Naive thymus-derived CD4-positive, alpha-beta T cell (primary cell): Measurements from ENCODE around the gene PIP4K2B. TPM values are rescaled to one million over a fixed set of nuclear protein-coding genes. Genes with fewer than 3 reads are reported as not detected.
A peak's percentile ranks its signal among the peaks of the same experiment; 100 is the strongest.
"Not testable (repeated sequence)": the region's sequence is repeated elsewhere in the genome, so short reads cannot be mapped to it uniquely, and the experiment has no call there.

Experiments used
- ATAC-seq: fragments of 150-1000 bp; cut with Tn5 transposase; 2 replicates; pipeline ENCODE4 v1.10.0; 2021; ENCODE audit warnings: mild to moderate bottlenecking, moderate library complexity
- CTCF ChIA-PET: fragments of 350-600 bp; sonication (Branson Sonifier 250); formaldehyde crosslinking; loops from one replicate; lab custom pipeline; 2021; ENCODE audit warnings: antibody characterized with exemption; lab: Charles Lee
- POLR2A ChIA-PET: fragments of 350-600 bp; sonication (Branson Sonifier 250); formaldehyde crosslinking; loops from one replicate; lab custom pipeline; 2021; ENCODE audit warnings: antibody characterized with exemption, inconsistent platforms; lab: Charles Lee
- DNase-seq, 9 donors: peaks; one replicate each; pipeline versions ENCODE4 v3.0.0 to v3.0.0-alpha.2; 2020 to 2022; ENCODE audit warnings: mixed read lengths in 1 of 9
- H3K27ac ChIP-seq: one replicate; pipeline ENCODE4 v1.7.0; 2013; ENCODE audit warnings: mild to moderate bottlenecking, low read depth, low read length, moderate library complexity
- H3K27me3 ChIP-seq, 2 donors: one replicate each; pipeline ENCODE4 v1.7.0; 2013; ENCODE audit warnings: low read length in 2 of 2, mild to moderate bottlenecking in 2 of 2, moderate library complexity in 2 of 2; ENCODE audit not compliant: control insufficient read depth in 2 of 2, insufficient read depth in 2 of 2
- H3K36me3 ChIP-seq, 3 experiments: 1 replicate in 2 of 3; 2 replicates in 1 of 3; pipeline ENCODE4 v1.7.0; 2013; ENCODE audit warnings: low read length in 3 of 3, mild to moderate bottlenecking in 3 of 3, moderate library complexity in 1 of 3; ENCODE audit not compliant: insufficient read depth in 3 of 3, control insufficient read depth in 2 of 3
- H3K4me1 ChIP-seq, 2 donors: one replicate each; pipeline ENCODE4 v1.7.0; 2013; ENCODE audit warnings: low read length in 2 of 2, mild to moderate bottlenecking in 2 of 2, moderate library complexity in 1 of 2; ENCODE audit not compliant: control insufficient read depth in 2 of 2, insufficient read depth in 2 of 2
- H3K4me3 ChIP-seq: 2 replicates; pipeline ENCODE4 v1.7.0; 2013; ENCODE audit warnings: mild to moderate bottlenecking, low read length
- H3K9me3 ChIP-seq, 3 experiments: 1 replicate in 2 of 3; 2 replicates in 1 of 3; pipeline ENCODE4 v1.7.0; 2013; ENCODE audit warnings: low read length in 3 of 3; ENCODE audit not compliant: control insufficient read depth in 2 of 3
- H3K27ac Mint-ChIP-seq, 9 donors: one replicate each; pipeline ENCODE4 v1.8.0; 2020 to 2022; ENCODE audit warnings: mixed read lengths in 9 of 9, mild to moderate bottlenecking in 8 of 9, moderate library complexity in 5 of 9, inconsistent platforms in 2 of 9
- H3K27me3 Mint-ChIP-seq, 5 donors: one replicate each; pipeline ENCODE4 v1.8.0; 2021 to 2022; ENCODE audit warnings: mixed read lengths in 5 of 5, mild to moderate bottlenecking in 1 of 5
- H3K36me3 Mint-ChIP-seq, 5 donors: one replicate each; pipeline ENCODE4 v1.8.0; 2020 to 2022; ENCODE audit warnings: mixed read lengths in 5 of 5, mild to moderate bottlenecking in 3 of 5, inconsistent platforms in 1 of 5
- H3K4me1 Mint-ChIP-seq, 7 donors: one replicate each; pipeline ENCODE4 v1.8.0; 2020 to 2022; ENCODE audit warnings: mixed read lengths in 7 of 7, mild to moderate bottlenecking in 3 of 7, inconsistent platforms in 1 of 7
- H3K4me3 Mint-ChIP-seq, 10 donors: one replicate each; pipeline ENCODE4 v1.8.0; 2020 to 2022; ENCODE audit warnings: mild to moderate bottlenecking in 10 of 10, mixed read lengths in 10 of 10, moderate library complexity in 6 of 10, inconsistent platforms in 2 of 10
- H3K9me3 Mint-ChIP-seq, 11 donors: one replicate each; pipeline ENCODE4 v1.8.0; 2020 to 2022; ENCODE audit warnings: mixed read lengths in 11 of 11, mild to moderate bottlenecking in 4 of 11, inconsistent platforms in 1 of 11, moderate library complexity in 1 of 11
- intact Hi-C, 2 donors: fragments of 100-400 bp; cut with micrococcal nuclease; formaldehyde crosslinking; loops; one replicate each; pipeline ENCODE4 v1.15.1; 2023
- polyA plus RNA-seq, 2 donors: library from polyadenylated mRNA; unstranded; fragments of 300-500 nt; fragmentation: Illumina TruSeq; gene quantifications; one replicate each; pipeline ENCODE4 v1.2.3, GENCODE V29; 2021
- total RNA-seq, 6 experiments: library from RNA in 5 of 6; stranded (reverse) in 5 of 6; gene quantifications; 1 replicate in 5 of 6; 2 replicates in 1 of 6; pipeline ENCODE4 v1.2.3 and lab custom pipeline; 2021 to 2026

PIP4K2B gene
- total and polyA plus RNA-seq, 7 experiments from 2014 or later, result 17.5 to 67.9 (median 39.5) TPM

DNA sequence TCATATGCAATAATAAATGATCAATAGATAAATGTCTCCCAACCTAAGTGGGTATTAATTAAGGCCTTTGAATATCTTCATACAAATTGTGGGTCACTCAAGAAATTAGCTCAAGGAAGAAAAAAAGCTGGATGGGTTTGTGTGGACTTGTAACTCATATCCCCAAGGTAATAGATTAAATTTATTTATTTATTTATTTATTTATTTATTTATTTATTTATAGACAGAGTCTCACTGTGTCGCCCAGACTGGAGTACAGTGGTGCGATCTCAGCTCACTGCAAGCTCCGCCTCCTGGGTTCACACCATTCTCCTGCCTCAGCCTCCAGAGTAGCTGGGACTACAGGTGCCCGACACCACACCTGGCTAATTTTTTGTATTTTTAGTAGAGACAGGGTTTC lies 11.4 kb downstream of the PIP4K2B start:
- H3K27me3 ChIP-seq, H3K9me3 Mint-ChIP-seq, H3K9me3 ChIP-seq, H3K4me3 ChIP-seq, ATAC-seq, intact Hi-C loops, H3K4me1 ChIP-seq, H3K27ac Mint-ChIP-seq, H3K27me3 Mint-ChIP-seq, H3K27ac ChIP-seq, DNase-seq, H3K4me3 Mint-ChIP-seq: not testable (repeated sequence)
- POLR2A ChIA-PET, result interaction anchor here (0.7 kb wide), 1 partner anchor 129 kb away, joined by 4 read pairs; no protein-coding TSS in a partner anchor
- CTCF ChIA-PET, result interaction anchor here (0.5 kb wide), 1 partner anchor 65 kb away, joined by 5 read pairs; no protein-coding TSS in a partner anchor
- peaks cover 19 to 48% (median 25%) of the 10 kb centered on the region in 3 experiments for H3K36me3 ChIP-seq
- Mint-ChIP-seq H3K36me3 (peaks cover 0 to 34% (median 11%) of the 10 kb centered on the region in 5 donors), H3K4me1 (peaks cover 6 to 27% (median 17%) of the 10 kb centered on the region in 7 donors)

DNA sequence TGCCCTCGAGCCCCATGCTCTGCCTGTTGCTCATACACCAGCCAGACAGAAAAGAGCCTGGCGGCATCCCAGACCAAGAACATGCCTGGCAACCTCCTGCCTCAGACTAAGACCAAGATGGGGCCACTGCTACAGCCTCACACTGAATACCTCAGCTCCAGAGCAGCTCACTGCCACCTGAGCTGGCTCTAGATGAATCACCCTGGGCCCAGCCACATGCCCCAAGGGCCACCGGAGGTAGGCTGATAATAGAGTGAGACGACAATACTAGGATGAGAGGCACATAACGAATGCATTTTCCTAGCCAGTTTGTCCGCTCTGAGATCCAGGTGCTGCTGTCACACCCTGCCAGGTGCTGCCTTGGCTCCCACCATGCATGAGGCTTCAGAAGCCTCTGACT lies 13.0 kb downstream of the PIP4K2B start:
- Mint-ChIP-seq H3K9me3 (no peaks in the 10 kb centered on the region), H3K4me1 (peaks cover 5 to 20% (median 9%) of the 10 kb centered on the region in 7 donors), H3K4me3 (no peak overlapping the region), H3K27ac (no peak overlapping the region), H3K36me3 (peaks cover 0 to 34% (median 11%) of the 10 kb centered on the region in 5 donors), H3K27me3 (no peaks in the 10 kb centered on the region)
- H3K36me3 ChIP-seq, result peaks cover 25 to 57% (median 36%) of the 10 kb centered on the region in 3 experiments
- no peaks in the 10 kb centered on the region for H3K9me3 ChIP-seq
- no peak overlapping the region for H3K27ac ChIP-seq
- no peak for DNase-seq
- POLR2A ChIA-PET, result interaction anchor here (0.8 kb wide), 1 partner anchor 19 kb away, joined by 3 read pairs; no protein-coding TSS in a partner anchor
- H3K27me3 ChIP-seq, result no peaks in the 10 kb centered on the region
- H3K4me3 ChIP-seq, result no peak overlapping the region
- CTCF ChIA-PET, result interaction anchor here (0.5 kb wide), 1 partner anchor 1751 kb away, joined by 4 read pairs; no protein-coding TSS in a partner anchor
- H3K4me1 ChIP-seq, result no peaks in the 10 kb centered on the region
- ATAC-seq, result no peak
- intact Hi-C loops, result no loop called here

DNA sequence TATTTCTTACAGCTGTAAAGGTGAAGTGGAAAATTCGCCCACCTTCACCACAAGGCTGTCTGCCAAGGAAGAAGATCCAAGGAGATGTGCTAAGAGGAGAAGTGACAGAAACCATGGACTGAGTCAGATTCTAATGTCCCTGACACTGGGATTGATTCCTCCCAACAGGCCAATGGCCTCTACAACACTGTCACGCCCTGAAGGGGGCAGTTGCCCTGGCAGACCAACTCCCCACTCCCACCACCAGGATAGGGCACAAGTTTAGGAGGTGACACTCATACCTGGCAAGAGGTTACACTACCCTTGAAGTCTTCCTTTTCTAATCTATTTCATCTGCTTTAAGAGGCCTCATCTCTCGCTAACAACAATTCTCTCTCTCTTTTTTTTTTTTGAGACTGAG lies 16.1 kb downstream of the PIP4K2B start:
- Histone ChIP-seq H3K27me3 (no peaks in the 10 kb centered on the region), H3K4me3 (no peak overlapping the region), H3K27ac (no peak overlapping the region), H3K4me1 (no peaks in the 10 kb centered on the region), H3K9me3 (no peaks in the 10 kb centered on the region), H3K36me3 (peaks cover 25 to 88% (median 55%) of the 10 kb centered on the region in 3 experiments)
- Mint-ChIP-seq H3K4me3 (no peak overlapping the region), H3K27me3 (no peaks in the 10 kb centered on the region), H3K4me1 (peaks cover 0 to 5% (median 4%) of the 10 kb centered on the region in 7 donors), H3K36me3 (peaks cover 5 to 53% (median 16%) of the 10 kb centered on the region in 5 donors), H3K27ac (peak overlapping the region in 1 of 9 donors; percentile 74), H3K9me3 (no peaks in the 10 kb centered on the region)
- CTCF ChIA-PET, result no interaction called here
- DNase-seq (no peak), ATAC-seq (no peak)
- POLR2A ChIA-PET, result interaction anchor here (0.7 kb wide), 1 partner anchor 413 kb away, joined by 4 read pairs; no protein-coding TSS in a partner anchor
- intact Hi-C loops, result no loop called here

DNA sequence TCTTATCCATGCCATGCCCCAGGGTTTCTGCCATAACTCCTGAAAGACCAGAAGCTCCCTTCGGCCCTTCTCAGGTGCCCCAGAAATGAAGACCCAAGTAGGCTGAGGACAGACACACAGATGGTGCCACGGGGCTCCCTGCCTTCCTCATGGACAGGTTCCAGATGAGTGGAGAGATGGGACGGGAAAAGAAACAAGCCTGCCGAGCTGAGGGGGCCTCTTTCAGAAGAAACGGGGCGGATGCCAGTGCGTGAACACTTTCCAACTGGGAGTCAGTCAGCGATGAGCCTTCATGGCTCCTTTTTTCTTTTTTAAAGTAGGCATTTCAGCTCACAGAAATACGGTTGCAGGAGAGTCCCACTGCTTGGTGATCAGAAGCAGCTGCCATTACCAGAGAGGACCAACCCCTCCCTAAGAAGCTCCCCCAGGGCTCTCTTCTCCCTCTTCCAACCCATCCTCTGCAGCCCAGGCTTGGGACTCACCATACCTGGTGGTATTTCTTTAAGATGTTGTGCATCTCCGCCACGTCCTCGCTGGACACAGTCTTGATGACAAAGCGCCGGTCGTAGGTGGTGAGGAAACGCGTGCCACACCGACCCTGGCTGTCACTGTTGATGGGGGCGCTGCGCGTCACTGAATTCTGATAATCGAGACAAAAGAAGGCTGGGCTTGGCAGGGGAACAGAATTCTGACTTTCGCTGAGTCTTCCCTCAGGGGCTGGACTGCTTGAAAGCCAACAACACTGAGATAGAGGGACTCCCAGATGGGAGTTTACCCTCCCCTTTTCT lies 19.2 kb downstream of the PIP4K2B start:
- POLR2A ChIA-PET, result no interaction called here
- CTCF ChIA-PET, result no interaction called here

DNA sequence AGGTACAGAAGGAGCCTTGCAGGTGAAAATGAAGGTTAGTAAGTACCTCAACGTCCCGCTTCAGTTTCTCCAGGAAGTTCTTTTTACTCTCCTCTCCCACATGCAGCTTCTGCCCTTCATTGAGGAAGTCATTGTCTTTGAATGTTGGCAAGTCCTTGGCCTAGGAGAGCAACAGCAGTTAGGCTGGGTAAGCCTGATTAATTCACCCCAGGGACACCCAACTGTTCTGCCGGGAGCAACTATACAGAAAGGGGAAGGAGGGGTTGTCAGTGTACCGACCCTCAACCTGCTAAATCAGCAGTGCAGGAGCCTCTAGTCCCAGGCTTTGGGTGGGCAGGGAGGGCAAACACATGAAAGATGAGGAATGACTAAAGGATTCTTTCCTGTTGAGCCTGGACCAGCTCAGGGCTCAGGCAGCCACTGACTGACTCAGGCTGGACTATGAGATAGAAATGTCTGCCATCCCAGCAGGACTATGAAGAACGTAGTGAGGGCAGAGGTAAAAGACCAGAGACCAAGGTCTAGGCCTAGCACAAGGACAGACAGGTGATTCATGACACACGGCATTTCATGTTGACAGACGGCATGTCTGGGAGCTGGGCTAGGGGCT lies 21.6 kb downstream of the PIP4K2B start:
- Histone ChIP-seq H3K36me3 (peaks cover 17 to 83% (median 35%) of the 10 kb centered on the region in 3 experiments), H3K27me3 (no peaks in the 10 kb centered on the region), H3K27ac (no peak overlapping the region), H3K4me3 (no peak overlapping the region), H3K9me3 (no peaks in the 10 kb centered on the region), H3K4me1 (no peaks in the 10 kb centered on the region)
- intact Hi-C loops, result no loop called here
- no peak overlapping the region for H3K4me3 Mint-ChIP-seq
- H3K27ac Mint-ChIP-seq, result no peak overlapping the region
- POLR2A ChIA-PET, result interaction anchor here (1.0 kb wide), 3 partner anchors 10 to 25 kb away, joined by 3 read pairs; partner anchors contain the start of gene PSMB3
- peaks cover 0 to 3% (median 0%) of the 10 kb centered on the region in 7 donors for H3K4me1 Mint-ChIP-seq
- peaks cover 6 to 48% (median 24%) of the 10 kb centered on the region in 5 donors for H3K36me3 Mint-ChIP-seq
- H3K9me3 Mint-ChIP-seq, result no peaks in the 10 kb centered on the region
- CTCF ChIA-PET, result no interaction called here
- ATAC-seq, result no peak
- no peaks in the 10 kb centered on the region for H3K27me3 Mint-ChIP-seq
- DNase-seq, result no peak

More for the DNA sequence above, 19.2 kb downstream of the PIP4K2B start:
- no peaks in the 10 kb centered on the region for H3K27me3 Mint-ChIP-seq
- H3K27ac Mint-ChIP-seq, result no peak overlapping the region
- Histone ChIP-seq H3K9me3 (no peaks in the 10 kb centered on the region), H3K4me3 (no peak overlapping the region), H3K27ac (no peak overlapping the region), H3K4me1 (no peaks in the 10 kb centered on the region), H3K36me3 (peaks cover 20 to 88% (median 44%) of the 10 kb centered on the region in 3 experiments), H3K27me3 (no peaks in the 10 kb centered on the region)
- DNase-seq, result no peak
- no peak for ATAC-seq
- peaks cover 6 to 46% (median 18%) of the 10 kb centered on the region in 5 donors for H3K36me3 Mint-ChIP-seq
- H3K4me3 Mint-ChIP-seq, result no peak overlapping the region
- intact Hi-C loops, result no loop called here
- peaks cover 0 to 5% (median 0%) of the 10 kb centered on the region in 7 donors for H3K4me1 Mint-ChIP-seq
- H3K9me3 Mint-ChIP-seq, result no peaks in the 10 kb centered on the region

DNA sequence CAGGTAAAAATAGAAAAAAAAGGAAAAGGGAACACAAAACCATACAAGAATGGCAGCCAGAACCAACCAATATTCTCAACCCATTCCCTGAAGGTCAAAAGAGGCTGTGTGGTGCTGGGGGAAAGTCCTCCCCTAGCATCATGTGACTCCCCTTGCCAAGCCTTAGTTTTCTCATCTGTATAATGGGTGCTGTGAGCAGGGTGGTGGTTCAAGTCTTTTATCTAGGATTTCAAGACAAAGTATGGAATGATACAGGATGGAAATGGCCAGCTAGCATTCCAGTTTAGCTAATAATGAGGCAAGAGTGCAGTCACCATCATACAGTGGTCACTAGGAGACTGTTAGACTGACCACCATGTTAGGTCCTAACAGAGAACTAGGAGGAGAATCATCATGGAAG lies 26.1 kb downstream of the PIP4K2B start:
- peaks cover under 1 to 44% (median 29%) of the 10 kb centered on the region in 5 donors for H3K36me3 Mint-ChIP-seq
- ChIA-PET CTCF (interaction anchor here (0.9 kb wide), 1 partner anchor 426 kb away, joined by 3 read pairs; the partner anchor contains the start of gene RPL19), POLR2A (no interaction called here)
- H3K27ac Mint-ChIP-seq, result peak overlapping the region in 2 of 9 donors; percentile 12 to 24
- H3K4me3 Mint-ChIP-seq, result no peak overlapping the region
- no peaks in the 10 kb centered on the region for H3K27me3 ChIP-seq
- no peaks in the 10 kb centered on the region for H3K4me1 ChIP-seq
- H3K4me3 ChIP-seq, result no peak overlapping the region
- DNase-seq (no peak), ATAC-seq (no peak)
- H3K9me3 Mint-ChIP-seq, result no peaks in the 10 kb centered on the region
- H3K36me3 ChIP-seq, result peaks cover 11 to 83% (median 11%) of the 10 kb centered on the region in 3 experiments
- H3K4me1 Mint-ChIP-seq, result peaks cover 0 to 3% (median 0%) of the 10 kb centered on the region in 7 donors
- no peak overlapping the region for H3K27ac ChIP-seq
- H3K9me3 ChIP-seq, result no peaks in the 10 kb centered on the region
- H3K27me3 Mint-ChIP-seq, result no peaks in the 10 kb centered on the region
- intact Hi-C loops, result no loop called here
